Measurements from ENCODE around the gene SLC6A12.
A peak's percentile ranks its signal among the peaks of the same experiment; 100 is the strongest.
"Not testable (repeated sequence)": the region's sequence is repeated elsewhere in the genome, so short reads cannot be mapped to it uniquely, and the experiment has no call there.

The SLC6A12 gene

DNA sequence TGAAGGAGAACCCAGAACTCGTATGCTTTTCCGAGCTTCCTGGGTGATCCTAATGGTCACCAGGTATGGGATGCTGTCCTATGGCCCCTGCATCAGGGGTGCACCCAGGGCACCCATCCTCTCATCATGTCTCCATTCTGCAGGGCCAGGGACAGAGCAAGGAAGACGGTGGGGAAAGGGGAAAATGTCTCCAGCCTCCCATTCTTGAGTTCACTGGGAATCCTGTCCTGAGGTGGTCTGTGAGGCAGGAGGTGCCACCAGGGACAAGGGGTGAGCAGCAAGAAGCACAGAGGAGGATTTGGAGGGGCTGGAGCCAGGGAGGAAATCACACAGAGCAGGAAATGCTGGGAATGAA lies 14.9 kb upstream of the SLC6A12 start:
- Mint-ChIP-seq H3K36me3 (ENCODE audit: low read depth) (no peaks in the 10 kb centered on the region), H3K4me1 (ENCODE audit: low read depth) (no peaks in the 10 kb centered on the region), H3K4me3 (no peak overlapping the region), H3K27me3 (no peaks in the 10 kb centered on the region), H3K27ac (no peak overlapping the region), H3K9me3 (no peaks in the 10 kb centered on the region)
- no peak for DNase-seq

DNA sequence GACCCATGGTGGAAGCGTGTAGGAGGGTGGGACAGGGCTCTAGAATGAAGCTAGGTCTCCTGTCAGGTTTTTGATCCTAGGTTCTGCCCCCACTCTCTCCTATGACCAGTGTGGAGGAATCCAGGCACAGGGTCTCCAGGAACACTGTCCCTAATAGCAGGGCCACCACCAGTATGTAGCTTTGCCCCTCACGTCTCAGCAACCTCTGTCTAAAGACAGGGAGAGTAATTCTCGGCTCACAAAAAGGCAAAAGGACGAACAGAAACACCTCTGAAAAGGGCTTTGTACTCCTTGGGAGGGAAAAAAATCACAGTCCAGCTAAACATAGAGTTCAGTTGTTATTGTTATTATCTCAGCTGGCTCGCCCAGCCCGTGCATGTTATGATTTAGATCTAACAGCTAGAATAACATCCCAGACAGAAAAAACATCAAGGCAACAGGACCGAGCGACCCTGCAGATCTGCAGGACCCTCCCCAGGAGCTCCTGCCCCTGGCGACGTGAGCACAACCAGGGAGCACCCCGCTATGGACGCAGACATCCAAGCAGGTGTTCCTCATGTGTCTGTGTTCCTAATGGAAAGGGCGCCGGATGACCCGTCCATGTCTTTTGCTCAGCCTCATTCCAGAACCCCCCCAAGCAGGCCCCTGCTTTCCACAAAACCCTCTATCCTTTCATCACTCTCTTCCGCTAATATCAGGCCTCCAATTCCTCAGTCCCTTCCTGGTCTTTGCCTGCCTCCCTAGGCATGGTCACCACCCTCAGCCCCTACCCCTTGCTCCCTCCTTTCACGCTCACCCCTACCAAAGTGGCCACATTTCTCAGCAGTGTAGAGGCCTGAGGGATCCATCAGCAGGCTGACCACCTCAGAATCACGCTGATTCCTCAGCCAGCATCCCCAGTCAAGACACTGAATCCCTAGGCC lies 14.2 kb upstream of the SLC6A12 start:
- no peaks in the 10 kb centered on the region for H3K27me3 Mint-ChIP-seq
- H3K4me3 Mint-ChIP-seq, result no peak overlapping the region
- no peaks in the 10 kb centered on the region for H3K36me3 Mint-ChIP-seq (ENCODE audit: low read depth)
- DNase-seq, result no peak
- no peaks in the 10 kb centered on the region for H3K4me1 Mint-ChIP-seq (ENCODE audit: low read depth)
- no peaks in the 10 kb centered on the region for H3K9me3 Mint-ChIP-seq
- H3K27ac Mint-ChIP-seq, result no peak overlapping the region

- no peak for DNase-seq
- Mint-ChIP-seq H3K9me3 (no peaks in the 10 kb centered on the region), H3K36me3 (ENCODE audit: low read depth) (no peaks in the 10 kb centered on the region), H3K27ac (no peak overlapping the region), H3K4me3 (no peak overlapping the region), H3K27me3 (no peaks in the 10 kb centered on the region), H3K4me1 (ENCODE audit: low read depth) (no peaks in the 10 kb centered on the region)
Observed at GRCh38 chr12:227286-227915, 13.4 kb upstream of the SLC6A12 start.

DNA sequence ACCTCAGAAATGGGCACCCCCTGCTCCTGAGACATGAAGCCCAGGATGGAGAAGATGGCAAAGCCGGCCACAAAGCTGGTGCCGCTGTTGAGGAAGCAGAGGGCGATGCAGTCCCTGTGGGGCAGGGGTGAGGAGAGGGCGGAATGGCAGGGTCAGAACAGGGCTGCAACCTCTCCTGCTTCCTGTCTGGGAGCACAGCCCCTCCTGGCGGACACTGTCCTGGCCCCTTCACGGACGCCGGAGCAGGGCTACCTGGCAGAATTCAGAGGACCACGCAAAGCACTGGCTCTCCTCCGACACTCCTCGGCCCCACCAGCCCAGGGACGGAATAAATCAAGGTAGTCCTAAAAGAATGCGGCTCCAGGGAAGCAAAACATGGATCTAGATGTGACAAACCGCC lies 12.4 kb upstream of the SLC6A12 start:
- no peak overlapping the region for H3K4me3 Mint-ChIP-seq
- no peaks in the 10 kb centered on the region for H3K9me3 Mint-ChIP-seq
- H3K4me1 Mint-ChIP-seq (ENCODE audit: low read depth), result no peaks in the 10 kb centered on the region
- DNase-seq, result no peak
- no peak overlapping the region for H3K27ac Mint-ChIP-seq
- no peaks in the 10 kb centered on the region for H3K27me3 Mint-ChIP-seq
- H3K36me3 Mint-ChIP-seq (ENCODE audit: low read depth), result no peaks in the 10 kb centered on the region

DNA sequence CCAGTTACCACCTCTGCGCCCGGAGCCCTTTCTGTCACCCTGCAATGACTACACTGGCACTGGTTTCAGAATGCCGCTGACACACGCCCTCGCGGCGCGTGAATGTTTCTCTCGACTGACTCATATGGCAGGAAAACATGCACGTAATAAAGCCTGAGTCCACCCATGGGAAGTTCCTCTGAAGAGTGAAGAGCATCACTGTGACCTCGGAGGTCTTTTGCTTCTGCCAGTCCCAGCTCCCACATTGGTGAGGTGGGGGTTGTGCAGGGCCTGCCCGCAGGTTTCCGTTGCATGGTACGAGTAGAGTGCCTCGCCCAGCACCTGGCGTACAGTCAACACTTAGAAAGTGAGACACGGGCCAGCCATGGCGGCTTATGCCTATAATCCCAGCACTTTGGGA lies 11.1 kb upstream of the SLC6A12 start:
- DNase-seq, result no peak
- Mint-ChIP-seq H3K4me3 (no peak overlapping the region), H3K9me3 (no peaks in the 10 kb centered on the region), H3K36me3 (ENCODE audit: low read depth) (no peaks in the 10 kb centered on the region), H3K27ac (no peak overlapping the region), H3K27me3 (no peaks in the 10 kb centered on the region), H3K4me1 (ENCODE audit: low read depth) (no peaks in the 10 kb centered on the region)

DNA sequence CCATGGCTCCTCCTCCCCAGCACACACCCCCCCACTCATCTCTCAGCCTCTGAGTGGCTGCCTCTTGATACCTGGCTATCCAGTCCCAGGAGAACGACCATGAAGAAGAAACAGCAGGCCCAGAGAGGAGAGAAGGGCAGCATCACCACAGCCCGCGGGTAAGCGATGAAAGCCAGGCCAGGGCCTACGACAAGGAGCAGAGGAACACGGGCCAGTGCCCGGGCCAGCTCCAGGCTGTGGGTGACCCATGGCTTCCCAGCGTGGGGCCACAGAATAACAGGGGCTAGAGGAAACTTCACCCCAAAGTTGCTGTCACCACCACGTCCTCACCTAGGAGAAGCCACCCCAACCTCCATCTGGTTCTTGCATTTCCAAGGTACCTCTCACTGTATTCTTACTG lies 10.4 kb upstream of the SLC6A12 start:
- Mint-ChIP-seq H3K27me3 (peaks cover 1% of the 10 kb centered on the region), H3K36me3 (ENCODE audit: low read depth) (no peaks in the 10 kb centered on the region), H3K4me3 (no peak overlapping the region), H3K4me1 (ENCODE audit: low read depth) (no peaks in the 10 kb centered on the region), H3K27ac (no peak overlapping the region), H3K9me3 (no peaks in the 10 kb centered on the region)
- DNase-seq, result no peak

GRCh38 chr12:223841-224240 lies 9.9 kb upstream of the SLC6A12 start:
- H3K27me3 Mint-ChIP-seq, result peaks cover 6% of the 10 kb centered on the region
- no peaks in the 10 kb centered on the region for H3K4me1 Mint-ChIP-seq (ENCODE audit: low read depth)
- H3K9me3 Mint-ChIP-seq, result no peaks in the 10 kb centered on the region
- no peak overlapping the region for H3K4me3 Mint-ChIP-seq
- DNase-seq, result no peak
- no peaks in the 10 kb centered on the region for H3K36me3 Mint-ChIP-seq (ENCODE audit: low read depth)
- no peak overlapping the region for H3K27ac Mint-ChIP-seq

DNA sequence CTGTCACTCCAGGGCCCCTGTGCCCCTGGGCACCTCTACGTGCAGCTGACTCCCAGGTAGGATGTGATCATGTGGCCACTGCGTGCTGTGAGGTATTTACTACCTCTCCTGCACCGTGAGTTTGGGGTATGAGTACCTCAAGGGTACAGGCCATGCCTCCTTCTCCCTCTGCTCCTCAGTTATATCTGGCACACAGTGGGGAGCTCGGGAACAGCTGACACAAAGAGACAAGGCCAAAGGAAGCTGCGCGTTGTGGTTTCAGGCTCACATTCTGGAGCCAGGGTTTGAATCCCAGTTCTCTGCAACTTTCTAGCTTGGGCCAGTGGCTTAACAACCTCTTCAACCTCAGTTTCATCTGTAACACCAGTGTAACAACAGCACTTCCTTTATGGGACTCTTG lies 7.8 kb upstream of the SLC6A12 start:
- Mint-ChIP-seq H3K9me3 (no peaks in the 10 kb centered on the region), H3K4me3 (no peak overlapping the region), H3K27ac (no peak overlapping the region), H3K36me3 (ENCODE audit: low read depth) (no peaks in the 10 kb centered on the region), H3K27me3 (peaks cover 8% of the 10 kb centered on the region), H3K4me1 (ENCODE audit: low read depth) (no peaks in the 10 kb centered on the region)
- DNase-seq, result no peak

DNA sequence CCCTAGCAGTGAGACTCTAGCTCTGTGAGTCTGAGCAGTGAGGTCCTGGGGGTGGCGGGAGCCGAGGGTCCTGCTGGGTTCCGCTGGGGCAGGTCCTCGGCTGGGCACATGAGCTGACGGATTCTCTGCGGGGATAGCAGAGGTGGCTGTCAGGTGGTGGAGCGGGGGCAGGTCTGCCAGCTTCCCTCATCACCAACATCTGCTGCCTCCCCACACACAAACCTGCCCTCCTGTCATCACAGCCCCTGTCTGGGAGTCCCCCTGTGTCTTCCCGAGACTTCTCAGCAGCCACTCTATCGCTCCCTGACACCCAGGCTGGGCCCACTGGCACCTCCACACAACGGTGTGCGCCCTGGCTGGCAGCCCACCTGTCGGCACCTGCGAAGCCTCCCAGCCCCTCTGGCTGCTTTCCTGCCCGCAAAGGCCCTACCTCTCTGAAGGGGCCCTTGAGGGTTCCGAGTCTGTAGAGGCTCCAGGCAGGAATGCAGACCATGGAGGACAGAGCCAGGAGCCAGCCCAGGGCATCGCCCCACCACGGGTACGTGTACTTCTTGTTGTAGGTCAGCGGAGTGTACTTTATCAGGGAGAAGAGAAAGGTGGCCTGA lies 7.1 kb upstream of the SLC6A12 start:
- no peak overlapping the region for H3K4me3 Mint-ChIP-seq
- no peaks in the 10 kb centered on the region for H3K4me1 Mint-ChIP-seq (ENCODE audit: low read depth)
- H3K27me3 Mint-ChIP-seq, result peaks cover 8% of the 10 kb centered on the region
- H3K9me3 Mint-ChIP-seq, result no peaks in the 10 kb centered on the region
- H3K27ac Mint-ChIP-seq, result no peak overlapping the region
- no peaks in the 10 kb centered on the region for H3K36me3 Mint-ChIP-seq (ENCODE audit: low read depth)
- DNase-seq, result no peak

DNA sequence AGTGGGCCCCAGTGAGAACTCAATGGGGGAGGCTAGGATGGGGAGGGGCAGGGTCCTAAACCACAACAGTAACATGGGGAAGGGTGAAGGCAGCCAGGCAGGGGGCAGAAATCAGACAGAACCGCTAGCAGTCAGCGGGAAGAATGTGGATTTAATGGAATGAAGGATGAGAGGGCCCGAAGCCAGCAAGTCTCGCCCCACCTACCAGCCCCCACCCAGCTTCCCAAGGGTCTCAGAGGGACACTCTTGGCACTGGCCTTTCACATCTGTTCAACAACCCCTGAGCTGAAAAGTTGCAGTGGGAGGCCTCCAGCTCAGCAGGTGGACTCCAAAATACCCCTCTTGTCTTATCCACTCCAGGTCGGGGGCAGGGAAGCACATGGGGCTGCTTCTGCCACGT lies 6.5 kb upstream of the SLC6A12 start:
- H3K27me3 Mint-ChIP-seq, result peaks cover 8% of the 10 kb centered on the region
- H3K4me1 Mint-ChIP-seq (ENCODE audit: low read depth), result no peaks in the 10 kb centered on the region
- H3K4me3 Mint-ChIP-seq, result no peak overlapping the region
- no peak overlapping the region for H3K27ac Mint-ChIP-seq
- DNase-seq, result no peak
- H3K36me3 Mint-ChIP-seq (ENCODE audit: low read depth), result no peaks in the 10 kb centered on the region
- H3K9me3 Mint-ChIP-seq, result no peaks in the 10 kb centered on the region

DNA sequence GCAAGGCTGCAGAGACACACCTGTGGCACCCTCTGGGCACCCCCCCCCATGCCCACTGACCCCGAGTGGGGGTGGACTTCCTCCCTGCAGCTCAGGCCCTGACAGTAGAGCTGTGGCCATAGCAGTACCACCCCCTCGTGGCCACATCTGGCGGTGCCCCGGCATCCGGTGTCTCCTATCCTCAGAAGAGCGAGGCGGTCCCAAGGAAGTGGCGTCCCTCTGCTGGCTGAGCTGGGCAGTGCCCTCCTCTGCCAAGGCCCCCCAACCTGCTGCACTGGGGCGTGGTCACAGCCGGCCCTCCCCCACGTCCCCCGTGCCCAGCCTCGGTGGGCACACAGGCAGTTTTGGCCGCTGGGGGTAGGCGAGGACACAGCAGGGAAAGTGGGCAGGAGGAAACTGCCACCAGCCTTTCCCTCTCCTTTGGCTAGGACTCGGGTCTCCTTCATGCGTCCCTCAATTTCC lies 6.0 kb upstream of the SLC6A12 start:
- Mint-ChIP-seq H3K4me1 (ENCODE audit: low read depth) (no peaks in the 10 kb centered on the region), H3K27ac (no peak overlapping the region), H3K4me3 (no peak overlapping the region), H3K9me3 (no peaks in the 10 kb centered on the region), H3K36me3 (ENCODE audit: low read depth) (no peaks in the 10 kb centered on the region), H3K27me3 (peaks cover 8% of the 10 kb centered on the region)
- DNase-seq, result peak; percentile 65

DNA sequence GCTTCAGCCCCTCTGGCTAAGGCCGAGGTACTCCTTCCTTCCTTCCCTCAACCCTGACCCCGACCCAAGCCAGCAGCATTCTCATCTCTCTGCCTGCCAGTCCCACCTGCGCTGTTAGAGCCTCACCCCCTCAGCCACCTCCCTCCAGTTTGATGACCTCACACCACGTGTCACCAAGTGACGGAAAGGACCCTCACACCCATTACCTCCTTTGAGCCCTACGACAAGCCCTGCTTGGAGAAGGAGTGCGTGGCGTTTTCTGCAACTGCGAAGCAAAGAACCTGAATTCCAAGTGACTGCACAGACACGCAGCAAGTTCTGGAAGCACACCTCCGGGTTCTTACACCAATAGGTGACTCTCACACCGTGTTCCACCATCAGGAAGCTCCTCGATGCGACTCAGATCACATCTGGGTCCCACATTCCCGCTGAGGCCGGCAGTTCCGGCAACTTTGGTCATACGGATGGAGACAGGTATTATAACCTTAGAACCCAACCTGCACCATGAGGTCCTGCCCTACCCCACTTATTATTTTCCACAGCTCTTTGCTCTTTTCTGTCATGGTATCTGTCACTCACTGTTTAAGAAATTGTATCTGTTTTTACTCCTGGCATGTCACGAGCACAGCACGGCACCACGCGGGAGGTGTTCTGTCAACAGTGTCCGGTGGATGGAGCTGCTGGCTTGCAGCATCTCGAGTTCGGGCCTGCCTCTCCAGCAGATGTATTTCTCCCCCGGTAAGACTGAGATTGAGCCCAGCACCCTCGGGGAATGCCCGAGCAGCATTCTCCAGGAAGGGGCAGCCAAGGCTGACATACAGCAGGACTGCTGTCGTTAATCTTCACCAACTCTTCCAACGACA lies 5.0 kb upstream of the SLC6A12 start:
- H3K27ac Mint-ChIP-seq, result no peak overlapping the region
- no peaks in the 10 kb centered on the region for H3K4me1 Mint-ChIP-seq (ENCODE audit: low read depth)
- peaks cover 10% of the 10 kb centered on the region for H3K27me3 Mint-ChIP-seq
- no peaks in the 10 kb centered on the region for H3K9me3 Mint-ChIP-seq
- no peak overlapping the region for H3K4me3 Mint-ChIP-seq
- DNase-seq, result no peak
- no peaks in the 10 kb centered on the region for H3K36me3 Mint-ChIP-seq (ENCODE audit: low read depth)

DNA sequence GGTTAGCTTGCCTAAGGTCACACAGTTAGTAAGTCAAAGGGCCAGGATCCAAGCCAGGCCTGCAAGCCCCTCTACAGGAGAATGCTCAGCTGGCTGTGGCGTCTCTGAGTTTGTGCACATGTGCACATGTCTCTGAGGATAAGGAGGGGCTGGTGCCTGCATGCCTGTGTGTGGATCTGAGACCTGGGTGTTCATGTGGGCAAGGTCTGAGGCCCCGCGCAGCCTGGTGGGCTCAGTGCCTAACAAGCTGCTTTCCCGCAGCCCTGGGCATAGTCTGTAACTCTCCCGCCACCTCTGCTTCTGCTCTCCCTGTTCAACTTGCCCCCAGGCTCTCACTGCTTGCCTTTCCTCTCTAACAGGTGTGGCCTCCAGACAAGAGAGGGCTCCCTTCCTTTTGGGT lies 4.3 kb upstream of the SLC6A12 start:
- no peaks in the 10 kb centered on the region for H3K9me3 Mint-ChIP-seq
- no peaks in the 10 kb centered on the region for H3K36me3 Mint-ChIP-seq (ENCODE audit: low read depth)
- no peaks in the 10 kb centered on the region for H3K4me1 Mint-ChIP-seq (ENCODE audit: low read depth)
- H3K27ac Mint-ChIP-seq, result no peak overlapping the region
- peaks cover 17% of the 10 kb centered on the region for H3K27me3 Mint-ChIP-seq
- DNase-seq, result no peak
- H3K4me3 Mint-ChIP-seq, result no peak overlapping the region

DNA sequence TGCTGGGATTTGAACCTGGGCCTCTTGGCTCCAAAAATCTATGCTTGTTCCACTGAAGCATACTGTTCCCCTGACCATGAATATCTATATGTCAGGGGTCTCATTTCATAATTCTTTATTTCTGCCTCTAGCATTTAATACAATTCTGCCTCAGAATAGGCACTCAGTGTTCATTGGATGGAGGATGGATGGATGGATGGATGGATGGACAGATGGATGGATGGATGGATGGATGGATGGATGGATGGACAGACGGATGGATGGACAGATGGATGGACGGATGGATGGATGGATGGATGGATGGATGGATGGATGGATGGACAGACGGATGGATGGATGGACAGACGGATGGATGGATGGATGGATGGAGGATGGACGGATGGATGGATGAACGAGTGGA lies 3.1 kb upstream of the SLC6A12 start:
- H3K36me3 Mint-ChIP-seq (ENCODE audit: low read depth); H3K4me1 Mint-ChIP-seq (ENCODE audit: low read depth); H3K4me3 Mint-ChIP-seq; H3K27ac Mint-ChIP-seq; H3K9me3 Mint-ChIP-seq; DNase-seq: not testable (repeated sequence)
- peaks cover 27% of the 10 kb centered on the region for H3K27me3 Mint-ChIP-seq

Measured in activated T-cell treated with anti-CD3 and anti-CD28 coated beads, Interleukin-2, amount 50 U/mL, for 24 hours (primary cell).